GM19043 (cell line): ENCODE data around the gene ITPK1.
"Not testable (repeated sequence)": the region's sequence is repeated elsewhere in the genome, so short reads cannot be mapped to it uniquely, and the experiment has no call there.

ENCODE experiments used
- ATAC-seq: cut with Tn5 transposase; IDR thresholded peaks from one replicate; pipeline ENCODE4 v1.9.1; 2021; ENCODE audit warnings: low read depth; ENCODE audit not compliant: unreplicated experiment

The ITPK1 gene

DNA sequence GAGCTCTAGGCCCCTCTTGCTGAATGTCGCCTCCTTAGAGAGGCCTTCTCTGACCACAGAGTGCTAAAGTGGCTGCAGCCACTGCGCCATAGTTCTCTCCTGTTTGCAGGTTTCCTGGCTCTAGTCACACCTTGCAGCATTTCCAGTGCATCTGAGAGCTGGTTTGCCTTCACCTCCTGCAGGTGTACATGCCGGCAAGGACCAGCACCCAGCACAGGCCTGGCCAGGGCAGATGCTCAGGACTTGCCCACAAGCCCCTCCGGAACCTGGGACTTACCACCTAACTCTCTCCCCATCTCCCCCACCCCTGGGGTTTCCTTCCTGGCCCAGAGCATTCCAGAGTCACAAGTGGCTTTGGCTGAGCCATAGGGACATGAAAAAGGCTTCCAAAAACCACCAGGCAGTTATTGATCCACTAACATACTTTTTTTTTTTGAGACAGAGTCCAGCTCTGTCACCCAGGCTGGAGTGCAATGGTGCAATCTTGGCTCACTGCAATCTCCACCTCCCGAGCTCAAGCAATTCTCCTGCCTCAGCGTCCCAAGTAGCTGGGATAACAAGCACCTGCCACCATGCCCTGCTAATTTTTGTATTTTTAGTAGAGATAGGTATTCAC is 9.1 kb downstream of the ITPK1 start:
- no peak for ATAC-seq

DNA sequence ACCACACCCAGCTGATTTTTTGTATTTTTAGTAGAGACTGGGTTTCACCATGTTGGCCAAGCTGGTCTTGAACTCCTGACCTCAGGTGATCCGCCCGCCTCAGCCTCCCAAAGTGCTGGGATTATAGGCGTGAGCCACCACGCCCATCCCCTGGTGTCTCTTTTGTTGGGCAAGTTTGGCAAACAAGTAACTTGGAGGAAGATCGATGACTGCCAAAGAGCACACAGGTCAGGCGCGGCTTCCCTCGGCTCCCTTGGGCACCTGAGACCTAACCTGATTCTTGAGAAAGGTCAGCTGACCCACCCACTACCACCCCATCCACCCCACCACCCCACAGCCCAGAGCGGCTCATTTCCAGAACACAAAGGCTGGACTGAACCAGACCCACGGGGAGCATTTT is 9.9 kb downstream of the ITPK1 start:
- not testable (repeated sequence) for ATAC-seq

DNA sequence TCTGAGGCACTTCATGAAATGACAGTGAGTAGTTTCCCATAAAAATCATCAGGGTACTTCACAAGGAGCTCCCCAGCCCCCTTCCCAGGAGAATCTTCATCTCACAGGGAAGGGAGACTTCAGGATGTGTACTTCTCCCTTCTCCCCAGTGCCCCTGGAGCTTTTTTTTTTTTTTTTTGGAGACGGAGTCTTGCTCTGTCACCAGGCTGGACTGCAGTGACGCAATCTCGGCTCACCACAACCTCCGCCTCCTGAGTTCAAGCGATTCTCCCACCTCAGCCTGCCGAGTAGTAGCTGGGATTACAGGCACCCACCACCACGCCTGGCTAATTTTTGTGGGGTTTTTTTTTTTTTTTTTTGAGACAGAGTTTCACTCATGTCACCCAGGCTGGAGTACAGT is 10.4 kb downstream of the ITPK1 start:
- no peak for ATAC-seq

DNA sequence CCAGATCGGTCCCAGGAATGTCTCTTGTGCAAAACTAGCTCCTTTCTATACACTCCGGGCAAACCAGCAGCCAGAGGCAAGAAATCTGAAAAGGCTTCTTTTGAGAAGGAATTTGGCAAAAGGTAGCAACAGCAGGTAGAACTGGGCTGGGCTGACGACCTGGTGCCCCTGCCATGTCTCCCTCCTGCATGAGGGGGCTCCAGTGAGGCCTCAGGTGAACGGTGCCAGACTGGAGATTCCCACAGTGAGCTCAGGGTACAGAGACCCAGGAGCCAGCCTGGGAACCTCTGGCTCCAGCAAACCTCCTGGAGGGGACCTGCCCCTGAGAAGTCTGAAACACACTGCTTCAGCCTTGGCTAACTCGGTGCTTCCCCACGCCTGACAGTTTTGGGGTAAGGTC is 10.8 kb downstream of the ITPK1 start:
- ATAC-seq, result no peak

DNA sequence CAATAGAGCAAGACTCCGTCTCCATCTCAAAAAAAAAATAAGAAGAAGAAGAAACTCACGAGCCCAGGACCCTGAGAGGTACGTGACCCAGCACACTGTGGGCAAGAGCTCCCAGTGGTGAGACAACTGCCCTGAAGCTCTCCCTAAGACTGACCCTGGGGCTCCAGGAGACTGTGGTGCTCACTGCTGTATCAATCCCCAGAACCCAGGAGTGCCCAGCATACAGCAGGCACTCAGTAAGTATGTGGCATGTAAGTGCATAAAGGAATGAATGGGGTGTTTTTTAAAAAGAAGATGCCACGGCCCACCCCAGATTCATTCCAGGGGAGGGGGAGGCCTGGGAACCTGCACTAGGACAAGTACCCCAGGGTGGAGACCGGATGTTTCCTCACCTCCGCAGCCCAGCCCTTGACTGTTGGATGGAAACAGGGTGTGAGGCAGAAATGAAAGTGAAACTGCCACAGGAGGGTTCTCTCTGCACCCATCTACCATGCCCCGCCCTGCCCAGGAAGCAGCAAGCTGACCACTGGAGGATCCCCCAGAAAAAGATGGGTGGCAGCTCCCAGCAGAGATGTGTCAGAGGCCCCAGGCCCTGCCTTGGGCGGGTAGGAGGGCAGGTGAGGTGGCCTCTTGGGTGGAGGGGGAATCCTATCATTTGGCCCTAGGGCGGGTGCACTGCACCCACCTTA is 12.2 kb downstream of the ITPK1 start:
- ATAC-seq, result peak; percentile 89

DNA sequence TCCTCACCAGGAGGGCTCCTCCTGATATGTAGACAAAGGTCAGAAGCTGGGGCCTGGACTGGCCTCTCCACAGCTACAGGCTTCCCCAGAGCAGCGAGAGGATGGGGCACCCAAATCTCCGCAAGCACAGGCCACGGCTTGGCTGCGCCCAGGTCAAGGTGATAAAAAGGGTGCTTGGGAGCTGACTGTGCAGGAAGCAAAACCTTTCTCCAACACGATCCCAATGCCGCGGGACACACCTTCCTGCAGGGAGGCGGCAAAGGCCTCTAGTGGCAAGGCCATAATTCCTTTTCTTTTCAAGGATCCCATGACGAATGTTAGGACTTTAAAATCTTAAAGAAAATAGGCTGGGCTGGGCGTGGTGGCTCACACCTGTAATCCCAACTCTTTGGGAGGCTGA is 13.6 kb downstream of the ITPK1 start:
- ATAC-seq, result no peak

DNA sequence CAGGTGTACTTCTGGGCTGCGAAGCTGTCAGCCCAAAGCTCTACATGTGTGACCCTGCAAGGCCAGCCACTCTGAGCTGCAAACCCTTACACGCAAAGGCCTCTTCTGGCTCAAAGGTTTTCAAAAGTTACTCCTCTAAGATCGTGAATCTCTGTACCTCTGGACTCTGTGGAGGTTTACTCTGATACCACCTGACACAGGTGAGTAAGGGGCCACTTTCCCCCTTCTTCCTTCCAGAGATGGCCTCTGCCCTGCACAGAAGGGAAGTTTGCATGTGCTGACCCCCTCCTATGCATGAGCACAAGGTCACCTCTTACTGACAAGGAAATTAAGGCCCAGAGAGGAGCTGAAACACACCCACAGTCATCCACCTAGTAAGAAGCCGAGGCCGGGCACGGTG is 14.5 kb downstream of the ITPK1 start:
- no peak for ATAC-seq

DNA sequence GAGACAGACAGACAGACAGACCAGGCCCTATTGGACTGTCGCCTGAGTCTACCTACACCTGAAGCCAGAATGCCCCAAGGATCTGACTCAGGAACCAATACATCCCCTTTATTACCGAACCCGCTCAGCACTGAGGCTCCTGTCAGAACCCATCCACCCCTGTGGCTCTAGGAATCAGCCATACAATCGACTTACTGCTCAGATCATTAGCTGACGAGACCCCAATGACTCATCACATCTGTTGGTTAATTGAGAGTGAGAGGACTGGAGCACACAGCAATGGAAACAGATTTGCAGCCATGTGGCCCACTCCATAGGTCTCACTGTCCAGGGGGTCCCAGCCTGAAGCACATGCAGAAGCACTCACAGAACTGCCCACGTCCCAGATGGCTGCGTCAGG is 15.2 kb downstream of the ITPK1 start:
- ATAC-seq, result no peak

DNA sequence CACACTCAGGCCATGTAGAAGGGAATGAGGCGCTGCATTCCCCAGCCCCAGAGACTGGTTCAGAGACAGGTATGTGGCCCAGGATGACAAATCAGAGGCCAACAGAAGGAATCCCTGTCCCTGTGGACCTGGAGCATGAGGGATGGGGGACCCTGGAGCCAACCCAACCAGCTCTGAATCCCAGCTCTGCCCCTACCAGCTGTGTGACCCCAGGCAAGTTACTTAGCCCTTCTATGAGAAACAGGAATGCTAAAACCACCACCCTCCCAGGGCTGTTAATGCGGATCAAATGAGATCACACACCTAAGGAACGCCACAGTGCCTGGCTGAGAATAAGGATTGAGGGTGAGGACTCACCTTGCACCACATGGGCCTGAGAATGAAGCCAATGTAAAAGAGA is 15.6 kb downstream of the ITPK1 start:
- no peak for ATAC-seq

DNA sequence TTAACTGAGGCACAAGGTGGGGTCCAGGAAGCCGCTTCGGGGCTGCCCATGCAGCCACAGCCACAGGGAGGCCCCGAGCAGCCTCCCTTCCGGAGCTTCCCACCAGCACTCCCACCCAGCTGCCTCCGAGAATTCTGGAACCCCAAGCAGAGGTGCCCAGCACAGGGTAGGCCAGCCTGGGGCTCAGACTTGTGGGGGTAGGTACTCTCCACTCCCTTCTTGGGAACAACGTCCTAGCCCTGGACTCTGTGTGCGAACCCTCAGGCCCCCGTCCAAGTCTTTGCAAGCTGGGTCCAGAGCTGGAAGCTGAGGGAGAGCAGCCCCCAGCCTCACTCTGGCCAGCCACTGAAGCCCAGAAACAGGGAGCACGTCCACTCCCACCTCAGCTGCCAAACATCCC is 16.1 kb downstream of the ITPK1 start:
- ATAC-seq, result no peak

DNA sequence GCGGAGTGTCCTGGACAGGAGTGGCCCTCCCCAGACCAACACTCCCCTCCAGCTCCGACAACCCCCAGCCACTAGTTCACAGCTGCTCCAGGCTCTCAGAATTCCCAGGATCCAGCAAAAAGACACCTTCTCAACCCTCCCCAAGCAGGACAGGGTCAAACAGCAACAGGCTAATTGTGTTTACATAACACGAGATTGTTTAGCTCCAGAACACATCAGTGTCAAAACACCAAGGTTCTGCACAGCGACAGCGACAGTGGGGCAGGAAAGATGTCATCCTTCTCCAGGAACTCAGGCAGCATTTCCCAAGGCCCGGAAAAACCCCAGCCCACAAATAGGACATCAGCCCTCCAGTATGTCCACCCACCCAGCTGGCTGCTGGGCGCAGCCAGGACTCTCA is 16.5 kb downstream of the ITPK1 start:
- ATAC-seq, result no peak

DNA sequence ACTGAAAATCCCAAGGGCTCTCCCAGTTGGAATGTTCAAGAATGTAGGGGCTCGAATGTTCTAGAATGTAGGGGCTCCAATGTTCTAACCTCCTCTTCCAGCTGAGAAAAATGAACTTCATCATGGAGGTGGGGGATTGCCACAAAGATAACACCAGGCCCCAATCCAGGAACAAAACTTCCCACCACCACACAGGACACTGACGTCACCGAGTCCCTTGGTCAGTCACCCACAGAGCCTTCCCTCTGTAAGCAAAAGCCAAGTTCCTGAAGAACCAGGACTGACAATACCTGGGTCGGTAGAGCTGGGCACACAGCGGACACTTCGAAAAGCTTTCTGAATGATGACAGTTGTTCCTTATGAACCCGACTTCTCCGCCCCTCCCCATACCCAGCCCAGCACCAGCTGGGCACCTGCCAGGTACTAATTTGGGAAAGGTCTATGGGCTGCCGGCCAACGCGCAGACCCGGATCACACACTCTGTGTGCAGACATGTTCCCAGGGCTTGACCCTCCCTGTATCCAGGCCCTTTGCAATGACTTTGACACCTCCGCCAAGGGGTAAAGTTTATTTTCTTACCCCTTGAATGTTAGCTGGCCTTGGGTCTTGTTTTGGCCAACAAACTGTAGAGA is 18.9 kb downstream of the ITPK1 start:
- ATAC-seq, result no peak

DNA sequence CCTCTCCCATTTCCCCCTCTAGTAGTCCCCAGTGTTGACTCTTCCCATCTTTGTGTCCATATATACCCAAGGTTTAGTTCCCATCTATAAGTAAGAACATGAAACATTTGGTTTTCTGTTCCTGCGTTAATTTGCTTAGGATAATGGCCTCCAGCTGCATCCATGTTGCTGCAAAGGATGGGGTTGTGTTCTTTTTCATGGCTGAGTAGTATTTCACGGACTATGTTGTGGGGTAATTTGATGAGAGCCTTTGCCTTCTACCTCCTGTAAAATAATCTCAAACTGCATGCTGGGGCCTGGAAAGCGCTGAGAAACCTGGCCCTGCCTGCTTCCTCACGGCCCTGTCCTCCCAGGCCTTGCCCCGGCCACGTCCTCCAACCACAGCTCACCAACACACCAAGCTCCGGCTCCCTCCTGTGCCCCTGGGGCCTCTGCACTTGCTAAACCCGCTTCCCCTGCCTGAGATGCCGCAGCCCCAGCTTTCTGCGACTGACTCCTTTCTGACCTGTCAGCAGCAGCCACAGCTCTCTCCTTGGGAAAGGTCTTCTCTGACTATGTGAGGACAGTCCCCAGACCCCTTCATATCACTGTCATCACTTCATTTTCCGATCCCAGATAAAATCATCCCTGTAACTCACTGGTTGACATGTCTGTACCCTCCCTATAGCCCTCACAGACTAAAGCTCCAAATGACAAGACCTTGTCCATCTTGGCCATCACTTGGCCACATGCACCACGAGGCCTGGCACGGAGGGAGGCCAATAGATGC is 19.8 kb downstream of the ITPK1 start:
- ATAC-seq, result no peak

DNA sequence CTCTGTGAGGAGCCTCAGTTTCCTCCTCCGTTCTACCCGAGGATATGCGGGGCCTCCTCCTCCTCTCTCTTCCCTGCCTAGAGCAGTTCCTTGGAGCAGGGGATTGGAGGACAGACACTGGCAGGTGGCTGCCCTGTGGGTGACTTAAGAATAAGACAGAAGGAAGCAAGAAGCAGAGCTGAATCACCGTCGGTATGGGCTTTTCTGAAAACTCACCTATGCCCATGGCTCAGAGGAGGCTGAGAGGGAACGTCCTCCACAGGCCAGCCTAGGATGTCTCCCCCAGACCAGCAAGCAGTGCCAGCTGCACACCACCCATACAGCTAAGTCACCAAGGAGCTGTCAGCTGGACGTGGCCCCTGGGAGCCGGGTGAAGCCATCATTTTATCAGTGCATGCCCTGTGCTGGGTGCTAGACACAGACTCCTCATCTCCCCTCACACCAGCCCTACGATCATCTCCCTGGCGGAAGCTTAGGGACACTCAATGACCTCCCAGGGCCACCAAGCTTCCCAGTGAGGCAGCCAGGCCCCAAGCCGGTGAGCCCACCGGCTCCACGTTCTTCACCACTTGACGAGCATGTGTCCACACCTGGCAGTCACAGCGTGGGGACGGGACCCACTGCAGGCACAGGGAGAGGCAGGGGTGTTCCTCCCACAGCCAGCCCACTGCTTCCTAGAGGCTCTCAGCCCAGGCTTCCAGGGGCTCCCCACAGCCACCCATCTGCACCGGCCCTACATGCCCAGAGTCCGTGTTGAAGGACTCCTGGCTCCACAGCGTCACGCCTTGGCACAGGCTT is 21.4 kb downstream of the ITPK1 start:
- no peak for ATAC-seq

DNA sequence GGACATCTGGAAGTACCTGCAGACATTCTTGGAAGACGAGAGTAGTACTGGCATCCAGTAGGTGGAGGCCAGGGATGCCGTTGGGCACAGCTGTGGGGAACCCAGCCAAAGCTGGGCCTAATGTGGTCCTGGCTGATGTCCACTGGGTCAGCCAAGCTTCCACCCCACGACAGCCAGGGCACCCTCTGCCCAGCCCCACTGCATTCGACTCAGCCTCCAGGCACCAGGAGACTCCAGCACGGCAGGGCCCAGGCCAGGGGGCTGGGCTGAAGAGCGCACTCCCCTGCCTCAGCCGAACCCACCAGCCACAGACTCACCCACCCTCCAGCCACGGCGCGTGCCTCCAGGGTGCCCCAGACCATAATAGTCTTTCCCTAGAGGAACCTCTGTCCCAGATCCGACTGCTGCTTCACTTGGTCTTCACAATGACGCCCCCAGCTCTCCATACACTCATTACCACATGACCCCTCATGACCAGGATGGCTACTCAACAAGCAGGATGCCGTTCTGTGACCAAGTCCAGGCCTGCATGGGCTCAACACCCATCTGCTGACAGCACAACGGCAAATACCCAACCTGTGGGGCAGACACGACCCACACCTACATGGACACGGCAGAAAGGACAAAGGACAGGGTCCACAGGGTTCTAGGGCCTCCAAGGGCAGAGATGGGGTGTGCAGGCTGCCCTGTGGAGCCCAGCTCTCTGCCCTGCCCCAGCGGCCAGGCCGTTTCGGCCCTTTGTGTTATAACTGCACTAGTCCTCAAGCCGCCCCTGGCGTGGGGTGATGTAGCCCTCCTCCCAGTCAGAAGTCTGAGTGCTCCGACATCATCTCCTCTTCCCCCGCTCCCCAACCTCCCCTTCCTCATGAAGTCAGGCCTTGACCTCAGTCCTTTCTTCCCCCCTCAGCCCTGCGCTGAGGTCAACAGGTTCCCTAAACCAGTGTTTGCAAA is 22.8 kb downstream of the ITPK1 start:
- no peak for ATAC-seq

DNA sequence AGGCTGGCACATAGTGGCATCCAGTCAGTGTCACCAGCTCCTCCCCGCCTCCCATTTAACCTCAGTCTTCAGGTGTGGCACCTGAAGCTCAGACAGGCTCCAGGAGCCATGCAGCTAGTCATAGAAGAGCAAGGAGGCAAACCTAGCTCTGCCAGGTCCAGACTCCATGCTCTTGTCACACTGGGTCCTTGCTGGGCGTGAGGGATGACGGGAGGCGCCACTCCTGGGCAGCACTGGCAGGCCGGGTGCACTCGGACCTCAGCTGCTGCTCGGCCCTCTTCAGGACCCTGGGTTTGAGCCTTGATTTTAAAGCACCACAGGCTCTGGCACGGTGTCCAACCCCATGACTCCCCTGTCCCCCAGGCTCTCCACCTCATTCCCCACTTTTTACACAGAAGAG is 24.1 kb downstream of the ITPK1 start:
- no peak for ATAC-seq

DNA sequence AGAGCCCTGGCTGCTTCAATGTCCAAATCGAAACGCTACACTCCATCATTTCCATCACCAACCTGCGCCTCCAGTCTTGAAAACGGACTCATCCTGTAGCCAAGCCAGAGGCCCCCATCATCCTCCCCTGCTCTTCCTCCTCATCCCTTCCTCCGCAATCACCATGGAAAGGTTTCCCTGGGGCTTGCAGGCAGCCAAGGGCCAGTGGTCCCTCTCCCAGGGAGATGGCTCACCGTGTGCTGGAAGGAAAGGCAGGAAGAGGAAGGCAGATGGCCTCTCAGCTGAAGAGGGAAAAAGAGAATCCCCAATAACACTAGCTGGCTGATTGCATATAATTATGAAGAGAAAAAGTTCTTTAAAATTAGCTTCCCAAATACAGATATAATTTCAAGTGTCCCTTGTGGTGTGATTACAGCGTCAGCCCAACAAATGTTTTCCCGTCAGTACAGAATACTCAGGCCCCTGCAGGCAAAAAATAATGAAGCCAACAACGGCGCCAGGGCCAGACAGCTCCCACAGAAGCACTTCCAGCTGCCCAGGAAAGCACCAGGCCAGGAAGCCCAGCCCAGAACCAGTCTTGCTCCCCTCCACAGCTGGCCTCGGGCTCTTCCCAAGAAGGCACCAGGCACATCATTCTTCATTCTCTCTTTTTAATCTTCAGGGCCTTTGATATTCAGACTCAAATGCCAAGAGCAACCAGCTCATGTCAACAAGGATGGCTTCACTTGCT is 24.7 kb downstream of the ITPK1 start:
- ATAC-seq, result no peak

DNA sequence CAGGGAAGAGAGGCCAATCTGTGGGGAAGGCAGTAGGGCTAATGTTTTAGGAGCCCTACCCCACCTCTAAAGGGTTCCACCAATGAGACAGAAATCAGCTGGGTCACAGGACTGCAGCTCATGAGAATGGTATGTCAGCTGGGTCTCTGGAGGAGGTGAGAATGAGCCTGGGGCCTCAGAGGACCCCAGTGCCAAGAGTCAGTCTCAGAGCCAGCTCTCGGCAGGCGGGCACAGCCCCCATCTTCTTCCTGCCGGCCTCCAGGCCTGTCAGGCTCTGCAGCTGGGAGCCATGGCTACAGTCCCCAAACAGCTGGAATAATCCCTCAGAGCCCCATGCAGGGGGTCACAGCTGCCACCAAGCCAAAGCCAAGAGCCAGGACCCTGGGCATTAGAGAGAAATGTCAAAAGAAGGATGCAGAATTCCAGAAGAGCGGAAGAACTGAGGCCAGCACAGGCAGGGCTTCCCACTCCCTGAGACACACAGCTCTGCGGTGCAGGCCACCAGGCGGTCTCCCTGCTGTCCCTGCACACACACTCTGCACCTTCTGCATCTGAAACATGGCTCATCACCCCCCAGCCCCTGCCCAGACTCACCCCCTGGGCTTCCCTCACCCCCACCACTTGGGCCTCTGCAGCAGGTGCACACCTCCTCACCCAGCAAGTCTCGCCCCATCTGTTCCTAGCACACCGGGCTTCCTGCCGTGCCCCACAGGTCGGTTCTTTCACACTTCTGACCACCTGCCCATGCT is 26.0 kb downstream of the ITPK1 start:
- ATAC-seq, result no peak
